Measurements from ENCODE around the gene COQ8B. TPM values are rescaled to one million over a fixed set of nuclear protein-coding genes. Genes with fewer than 3 reads are reported as not detected.
A peak's percentile ranks its signal among the peaks of the same experiment; 100 is the strongest.

Gene COQ8B
- total RNA-seq, 4 donors from 2014 or later, result 34.5 to 57.7 (median 45.3) TPM

DNA sequence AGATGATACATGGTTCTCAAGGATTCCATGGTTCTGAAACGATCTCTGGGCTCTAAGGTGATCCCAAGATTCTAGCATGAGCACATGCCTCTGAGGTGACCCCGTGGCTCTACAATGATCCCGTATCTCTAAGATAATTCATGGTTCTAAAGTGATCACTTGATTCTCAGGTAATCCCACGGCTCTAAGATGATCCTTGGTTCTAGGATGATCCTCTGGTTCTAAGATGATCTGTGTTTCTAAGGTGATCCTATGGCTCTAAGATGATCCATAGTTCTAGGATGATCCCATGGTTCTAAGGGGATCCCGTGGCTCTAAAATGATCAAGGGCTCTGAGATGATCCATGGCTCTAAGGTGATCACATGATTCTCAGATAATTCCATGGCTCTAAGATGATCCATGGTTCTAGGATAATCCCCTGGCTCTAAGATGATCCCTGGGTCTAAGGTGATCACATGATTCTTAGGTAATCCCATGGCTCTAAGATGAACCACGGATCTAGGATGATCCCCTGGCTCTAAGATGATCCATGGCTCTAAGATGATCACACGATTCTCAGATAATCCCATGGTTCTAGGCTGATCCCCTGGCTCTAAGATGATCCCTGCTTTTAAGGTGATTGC, 47.6 kb downstream of the COQ8B start:
- 92% methylated on average over 5 of the region's 7 CpGs for WGBS
- Histone ChIP-seq H3K9me3 (no peaks in the 10 kb centered on the region), H3K4me1 (peaks cover 2 to 4% (median 3%) of the 10 kb centered on the region in 4 donors), H3K27ac (replicated peaks in 1 of 4) (no peak overlapping the region), H3K36me3 (peaks cover 69 to 76% (median 74%) of the 10 kb centered on the region in 4 donors), H3K27me3 (no peaks in the 10 kb centered on the region), H3K4me3 (no peak overlapping the region)
- no peak for DNase-seq (ENCODE audit: extremely low spot score)
- TF ChIP-seq POLR2AphosphoS5 (IDR thresholded peaks at IDR 0.05) (no peak), EP300 (IDR thresholded peaks at IDR 0.05) (no peak), POLR2A (IDR thresholded peaks at IDR 0.05; ENCODE audit: low read depth) (no peak)
- TF ChIP-seq, protein P1, sequence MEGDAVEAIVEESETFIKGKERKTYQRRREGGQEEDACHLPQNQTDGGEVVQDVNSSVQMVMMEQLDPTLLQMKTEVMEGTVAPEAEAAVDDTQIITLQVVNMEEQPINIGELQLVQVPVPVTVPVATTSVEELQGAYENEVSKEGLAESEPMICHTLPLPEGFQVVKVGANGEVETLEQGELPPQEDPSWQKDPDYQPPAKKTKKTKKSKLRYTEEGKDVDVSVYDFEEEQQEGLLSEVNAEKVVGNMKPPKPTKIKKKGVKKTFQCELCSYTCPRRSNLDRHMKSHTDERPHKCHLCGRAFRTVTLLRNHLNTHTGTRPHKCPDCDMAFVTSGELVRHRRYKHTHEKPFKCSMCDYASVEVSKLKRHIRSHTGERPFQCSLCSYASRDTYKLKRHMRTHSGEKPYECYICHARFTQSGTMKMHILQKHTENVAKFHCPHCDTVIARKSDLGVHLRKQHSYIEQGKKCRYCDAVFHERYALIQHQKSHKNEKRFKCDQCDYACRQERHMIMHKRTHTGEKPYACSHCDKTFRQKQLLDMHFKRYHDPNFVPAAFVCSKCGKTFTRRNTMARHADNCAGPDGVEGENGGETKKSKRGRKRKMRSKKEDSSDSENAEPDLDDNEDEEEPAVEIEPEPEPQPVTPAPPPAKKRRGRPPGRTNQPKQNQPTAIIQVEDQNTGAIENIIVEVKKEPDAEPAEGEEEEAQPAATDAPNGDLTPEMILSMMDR (IDR thresholded peaks at IDR 0.05), result no peak
- intact Hi-C loops (cut with DNase I), result loop anchor here (10.0 kb wide), 1 partner anchor 476 kb away; no protein-coding TSS in a partner anchor

DNA sequence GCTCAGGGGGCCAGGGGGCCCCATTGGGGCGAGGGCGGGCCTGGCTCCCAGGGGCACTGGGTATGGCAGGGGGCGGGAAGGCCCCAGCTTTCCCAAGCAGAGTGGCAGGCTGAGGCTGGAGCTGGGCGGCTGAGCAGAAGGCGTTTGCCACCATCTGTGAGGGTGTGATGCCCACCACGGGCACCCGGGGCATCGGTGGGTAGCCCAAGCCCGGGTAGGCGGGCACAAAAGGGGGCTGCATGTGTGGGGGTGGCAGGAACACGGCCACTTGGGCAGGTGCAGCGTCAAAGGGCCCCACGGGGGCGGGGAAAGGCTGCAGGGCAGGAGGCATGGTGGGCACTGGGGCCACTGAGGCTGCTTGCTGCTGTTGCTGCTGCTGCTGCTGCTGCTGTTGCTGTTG, 49.1 kb downstream of the COQ8B start:
- Histone ChIP-seq H3K36me3 (peaks cover 54 to 61% (median 59%) of the 10 kb centered on the region in 4 donors), H3K27me3 (no peaks in the 10 kb centered on the region), H3K27ac (replicated peaks in 1 of 4) (no peak overlapping the region), H3K4me1 (peaks cover 15 to 19% (median 16%) of the 10 kb centered on the region in 4 donors), H3K4me3 (no peak overlapping the region), H3K9me3 (no peaks in the 10 kb centered on the region)
- intact Hi-C loops (cut with DNase I), result loop anchor here (10.0 kb wide), 1 partner anchor 477 kb away; no protein-coding TSS in a partner anchor
- no peak for DNase-seq (ENCODE audit: extremely low spot score)
- TF ChIP-seq POLR2A (IDR thresholded peaks at IDR 0.05; ENCODE audit: low read depth), result no peak
- no peak for TF ChIP-seq POLR2AphosphoS5 (IDR thresholded peaks at IDR 0.05)
- WGBS, result 90% methylated on average over 12 of the region's 14 CpGs

DNA sequence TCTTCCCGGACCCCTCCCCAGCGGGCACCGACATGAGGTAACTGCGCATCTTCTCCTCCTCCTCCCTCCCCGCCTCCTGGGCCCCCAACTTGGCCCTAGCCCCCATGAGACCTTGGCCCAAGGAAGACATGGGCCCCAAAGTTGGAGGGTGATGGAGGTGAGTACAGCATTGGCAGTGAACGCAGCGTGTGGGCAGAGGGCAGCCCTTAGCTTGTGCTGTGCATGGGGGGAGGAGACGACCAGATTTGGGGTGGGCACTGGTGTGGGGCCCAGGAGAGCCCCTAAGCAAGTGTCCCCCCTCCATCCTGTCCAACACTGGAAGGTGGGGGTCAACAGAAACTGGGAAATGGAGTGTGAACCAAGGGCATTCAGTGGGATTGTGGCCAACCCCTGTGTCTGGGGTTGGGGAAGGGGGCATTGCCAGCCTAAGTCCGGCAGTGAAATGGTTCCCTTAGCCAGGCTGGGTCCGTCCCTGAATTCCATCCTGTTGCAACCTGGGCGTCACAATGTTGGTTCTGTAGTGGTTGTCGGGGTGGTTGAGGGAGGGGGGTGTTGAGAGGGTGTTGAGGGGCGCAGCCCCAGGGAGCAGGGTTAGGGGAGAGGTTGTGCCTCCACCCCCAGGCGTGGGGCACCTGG, 49.8 kb downstream of the COQ8B start:
- intact Hi-C loops (cut with DNase I), result loop anchor here (10.0 kb wide), 1 partner anchor 478 kb away; no protein-coding TSS in a partner anchor
- TF ChIP-seq EP300 (IDR thresholded peaks at IDR 0.05) (no peak), POLR2A (IDR thresholded peaks at IDR 0.05; ENCODE audit: low read depth) (no peak), POLR2AphosphoS5 (IDR thresholded peaks at IDR 0.05) (no peak)
- TF ChIP-seq, protein P1 (IDR thresholded peaks at IDR 0.05), result no peak
- WGBS, result 89% methylated on average over 14 of the region's 14 CpGs
- Histone ChIP-seq H3K36me3 (peaks cover 47 to 54% (median 52%) of the 10 kb centered on the region in 4 donors), H3K9me3 (no peaks in the 10 kb centered on the region), H3K4me3 (no peak overlapping the region), H3K4me1 (peaks cover 18 to 24% (median 21%) of the 10 kb centered on the region in 4 donors), H3K27me3 (no peaks in the 10 kb centered on the region), H3K27ac (replicated peaks in 1 of 4) (peak overlapping the region; percentile 6 to 55 (median 44))
- DNase-seq (ENCODE audit: extremely low spot score), result no peak

DNA sequence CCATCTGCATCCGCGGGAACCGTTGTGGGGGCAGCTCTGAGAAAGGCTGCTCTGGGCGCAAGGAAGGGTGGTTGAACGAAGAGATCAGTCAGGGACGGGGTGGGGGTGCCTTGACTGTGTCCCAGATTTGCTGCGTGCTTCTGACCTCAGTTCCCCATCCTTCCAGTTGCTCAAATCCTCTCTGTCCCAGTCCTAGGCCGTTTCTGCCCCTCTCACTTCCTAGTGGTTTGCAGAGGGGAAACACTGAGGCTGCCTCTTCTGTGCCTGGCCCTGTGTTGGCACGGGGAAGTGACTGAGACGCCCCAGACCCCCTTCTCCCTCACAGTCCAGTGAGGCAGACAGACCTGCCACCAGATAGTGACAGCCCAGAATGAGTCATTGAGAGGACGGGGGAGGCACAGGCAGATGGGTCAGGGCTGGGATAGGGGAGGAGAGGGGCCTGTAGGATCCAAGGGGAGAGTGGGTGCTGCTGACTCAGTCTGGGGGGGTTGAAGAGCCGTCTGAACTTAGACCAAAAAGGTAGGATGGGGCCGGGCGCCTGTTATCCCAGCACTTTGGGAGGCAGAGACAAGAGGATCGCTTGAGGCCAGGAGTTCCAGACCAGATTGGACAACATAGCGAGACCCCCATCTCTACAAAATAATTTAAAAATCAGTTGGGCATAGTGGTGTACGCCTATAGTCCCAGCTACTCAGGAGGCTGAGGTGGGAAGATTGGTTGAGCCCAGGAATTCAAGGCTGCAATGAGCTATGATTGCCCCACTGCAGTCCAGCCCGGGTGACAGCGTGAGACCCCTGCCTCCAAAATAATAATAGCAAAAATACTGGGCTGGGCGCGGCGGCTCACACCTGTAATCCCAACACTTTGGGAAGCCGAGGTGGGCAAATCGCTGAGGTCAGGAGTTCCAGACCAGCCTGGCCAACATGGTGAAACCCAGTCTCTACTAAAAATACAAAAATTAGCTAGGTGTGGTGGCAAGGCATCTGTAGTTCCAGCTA, 52.7 kb downstream of the COQ8B start:
- 53% methylated on average over 18 of the region's 24 CpGs for WGBS
- TF ChIP-seq EP300 (IDR thresholded peaks at IDR 0.05) (no peak), POLR2AphosphoS5 (IDR thresholded peaks at IDR 0.05) (no peak), POLR2A (IDR thresholded peaks at IDR 0.05; ENCODE audit: low read depth) (no peak)
- TF ChIP-seq, protein P1 (IDR thresholded peaks at IDR 0.05), result no peak
- no peak for DNase-seq (ENCODE audit: extremely low spot score)
- intact Hi-C loops (cut with DNase I), result loop anchor here (2.0 to 10.0 kb wide), 3 partner anchors 138 to 481 kb away; no protein-coding TSS in a partner anchor
- Histone ChIP-seq H3K4me1 (peaks cover 14 to 24% (median 21%) of the 10 kb centered on the region in 4 donors), H3K36me3 (peaks cover 20 to 25% (median 23%) of the 10 kb centered on the region in 4 donors), H3K27me3 (no peaks in the 10 kb centered on the region), H3K27ac (replicated peaks in 1 of 4) (peak overlapping the region; percentile 84 to 93 (median 88)), H3K4me3 (peak overlapping the region; percentile 64 to 85 (median 68)), H3K9me3 (no peaks in the 10 kb centered on the region)
